ENCODE measurements around the gene ACBD5.

GRCh38 chr10:27207350-27207749 is 33.2 kb downstream of the ACBD5 start:
- no peak for TF ChIP-seq POLR2AphosphoS5 (IDR thresholded peaks at IDR 0.05; ENCODE audit: low read depth, low read length)
- no peak for TF ChIP-seq POLR2A (IDR thresholded peaks at IDR 0.05; ENCODE audit: low read depth, low read length)
- TF ChIP-seq TAF1 (IDR thresholded peaks at IDR 0.05; ENCODE audit: low read depth, low read length), result no peak
- no peak for TF ChIP-seq POU2F2 (IDR thresholded peaks at IDR 0.05; ENCODE audit: low read depth, low read length)
- no peak for TF ChIP-seq SPI1 (IDR thresholded peaks at IDR 0.05; ENCODE audit: low read depth, low read length)
- no peak for TF ChIP-seq PAX5 (IDR thresholded peaks at IDR 0.05; ENCODE audit: insufficient read depth, low read length, severe bottlenecking)

Data from GM12891 (cell line).